ENCODE measurements around the gene INHBC.

INHBC gene

DNA sequence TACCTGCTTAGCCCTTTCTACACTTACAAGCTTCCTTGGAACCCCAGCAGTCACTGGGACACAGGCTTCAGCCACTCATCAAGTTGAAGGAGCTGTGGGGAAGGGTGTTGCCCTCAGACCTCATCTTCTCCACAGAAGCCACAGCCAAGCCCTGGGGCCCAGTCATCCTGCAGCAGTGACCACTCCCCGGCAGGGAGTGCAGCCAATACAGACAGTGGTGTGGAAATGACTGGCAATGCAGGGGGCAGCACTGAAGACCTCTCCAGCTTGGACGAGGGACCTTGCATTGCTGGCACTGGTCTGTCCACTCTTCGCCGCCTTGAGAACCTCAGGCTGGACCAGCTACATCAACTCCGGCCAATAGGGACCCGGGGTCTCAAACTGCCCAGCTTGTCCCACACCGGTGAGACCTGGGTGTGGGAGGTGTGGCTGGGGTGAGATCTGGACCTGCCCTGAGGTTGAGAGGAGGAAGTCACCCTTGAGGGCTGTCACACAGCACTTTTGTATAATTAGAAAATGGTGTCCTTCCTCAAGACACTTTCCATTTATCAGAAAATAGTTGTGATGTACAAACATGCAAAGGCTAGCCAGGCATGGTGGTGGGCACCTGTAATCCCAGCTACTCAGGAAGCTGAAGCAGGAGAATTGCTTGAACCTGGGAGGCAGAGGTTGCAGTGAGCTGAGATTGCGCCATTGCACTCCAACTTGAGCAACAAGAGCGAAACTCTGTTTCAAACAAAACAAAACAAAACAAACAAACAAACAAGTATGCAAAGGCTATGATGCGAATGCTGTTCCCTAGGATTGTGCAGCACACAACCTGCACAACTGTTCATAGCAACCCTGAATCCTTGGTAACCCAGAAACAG, 34.9 kb downstream of the INHBC start:
- DNase-seq (ENCODE audit: low spot score), result no peak

DNA sequence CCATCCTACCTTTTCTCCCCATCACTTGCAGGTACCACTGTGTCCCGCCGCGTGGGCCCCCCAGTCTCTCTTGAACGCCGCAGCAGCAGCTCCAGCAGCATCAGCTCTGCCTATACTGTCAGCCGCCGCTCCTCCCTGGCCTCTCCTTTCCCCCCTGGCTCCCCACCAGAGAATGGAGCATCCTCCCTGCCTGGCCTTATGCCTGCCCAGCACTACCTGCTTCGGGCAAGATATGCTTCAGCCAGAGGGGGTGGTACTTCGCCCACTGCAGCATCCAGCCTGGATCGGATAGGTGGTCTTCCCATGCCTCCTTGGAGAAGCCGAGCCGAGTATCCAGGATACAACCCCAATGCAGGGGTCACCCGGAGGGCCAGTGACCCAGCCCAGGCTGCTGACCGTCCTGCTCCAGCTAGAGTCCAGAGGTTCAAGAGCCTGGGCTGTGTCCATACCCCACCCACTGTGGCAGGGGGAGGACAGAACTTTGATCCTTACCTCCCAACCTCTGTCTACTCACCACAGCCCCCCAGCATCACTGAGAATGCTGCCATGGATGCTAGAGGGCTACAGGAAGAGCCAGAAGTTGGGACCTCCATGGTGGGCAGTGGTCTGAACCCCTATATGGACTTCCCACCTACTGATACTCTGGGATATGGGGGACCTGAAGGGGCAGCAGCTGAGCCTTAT, 35.8 kb downstream of the INHBC start:
- DNase-seq (ENCODE audit: low spot score), result no peak

DNA sequence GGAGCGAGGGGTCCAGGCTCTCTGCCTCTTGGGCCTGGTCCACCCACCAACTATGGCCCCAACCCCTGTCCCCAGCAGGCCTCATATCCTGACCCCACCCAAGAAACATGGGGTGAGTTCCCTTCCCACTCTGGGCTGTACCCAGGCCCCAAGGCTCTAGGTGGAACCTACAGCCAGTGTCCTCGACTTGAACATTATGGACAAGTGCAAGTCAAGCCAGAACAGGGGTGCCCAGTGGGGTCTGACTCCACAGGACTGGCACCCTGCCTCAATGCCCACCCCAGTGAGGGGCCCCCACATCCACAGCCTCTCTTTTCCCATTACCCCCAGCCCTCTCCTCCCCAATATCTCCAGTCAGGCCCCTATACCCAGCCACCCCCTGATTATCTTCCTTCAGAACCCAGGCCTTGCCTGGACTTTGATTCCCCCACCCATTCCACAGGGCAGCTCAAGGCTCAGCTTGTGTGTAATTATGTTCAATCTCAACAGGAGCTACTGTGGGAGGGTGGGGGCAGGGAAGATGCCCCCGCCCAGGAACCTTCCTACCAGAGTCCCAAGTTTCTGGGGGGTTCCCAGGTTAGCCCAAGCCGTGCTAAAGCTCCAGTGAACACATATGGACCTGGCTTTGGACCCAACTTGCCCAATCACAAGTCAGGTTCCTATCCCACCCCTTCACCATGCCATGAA, 36.5 kb downstream of the INHBC start:
- no peak for DNase-seq (ENCODE audit: low spot score)

DNA sequence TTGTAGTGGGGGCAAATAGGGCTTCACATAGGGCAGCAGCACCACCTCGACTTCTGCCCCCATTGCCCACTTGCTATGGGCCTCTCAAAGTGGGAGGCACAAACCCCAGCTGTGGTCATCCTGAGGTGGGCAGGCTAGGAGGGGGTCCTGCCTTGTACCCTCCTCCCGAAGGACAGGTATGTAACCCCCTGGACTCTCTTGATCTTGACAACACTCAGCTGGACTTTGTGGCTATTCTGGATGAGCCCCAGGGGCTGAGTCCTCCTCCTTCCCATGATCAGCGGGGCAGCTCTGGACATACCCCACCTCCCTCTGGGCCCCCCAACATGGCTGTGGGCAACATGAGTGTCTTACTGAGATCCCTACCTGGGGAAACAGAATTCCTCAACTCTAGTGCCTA, 37.1 kb downstream of the INHBC start:
- DNase-seq (ENCODE audit: low spot score), result no peak

DNA sequence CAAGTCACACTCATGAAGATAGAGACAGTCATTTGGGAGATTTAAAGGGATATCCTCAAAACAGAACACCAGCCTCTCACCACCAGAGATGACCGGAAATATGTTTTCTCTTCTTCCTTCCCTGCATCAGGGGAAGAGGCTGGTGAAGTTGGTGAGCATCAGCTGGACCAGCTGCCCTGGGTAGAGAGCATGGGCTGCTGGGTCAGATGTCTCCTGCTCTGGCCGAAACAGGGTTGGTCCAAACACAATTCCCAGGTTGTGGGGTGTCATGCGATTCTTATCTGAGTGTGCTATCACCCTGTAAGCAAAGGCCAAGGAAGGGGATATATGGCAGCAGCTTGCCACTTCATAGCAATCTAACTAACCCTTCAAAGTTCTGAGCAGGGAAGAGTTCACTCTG, 37.8 kb downstream of the INHBC start:
- no peak for DNase-seq (ENCODE audit: low spot score)

DNA sequence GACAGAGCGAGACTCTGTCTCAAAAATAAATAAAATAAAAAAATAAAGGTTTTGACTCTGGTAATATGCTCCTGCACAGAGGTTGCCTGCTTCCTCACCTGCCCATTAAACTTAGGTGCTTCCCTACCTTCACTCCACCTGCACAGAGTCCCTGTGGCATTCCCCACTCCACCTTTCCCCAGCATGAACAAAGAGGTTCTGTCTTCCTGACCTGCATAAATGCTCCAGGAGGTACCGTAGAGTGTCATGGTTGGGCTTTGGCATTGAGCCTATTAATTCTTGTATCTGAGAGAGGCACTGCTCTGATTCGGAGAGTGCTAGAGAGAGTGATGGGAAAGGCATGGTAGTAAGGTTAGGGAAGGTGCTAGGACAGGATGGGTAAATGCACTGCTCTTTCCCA, 38.8 kb downstream of the INHBC start:
- no peak for DNase-seq (ENCODE audit: low spot score)

DNA sequence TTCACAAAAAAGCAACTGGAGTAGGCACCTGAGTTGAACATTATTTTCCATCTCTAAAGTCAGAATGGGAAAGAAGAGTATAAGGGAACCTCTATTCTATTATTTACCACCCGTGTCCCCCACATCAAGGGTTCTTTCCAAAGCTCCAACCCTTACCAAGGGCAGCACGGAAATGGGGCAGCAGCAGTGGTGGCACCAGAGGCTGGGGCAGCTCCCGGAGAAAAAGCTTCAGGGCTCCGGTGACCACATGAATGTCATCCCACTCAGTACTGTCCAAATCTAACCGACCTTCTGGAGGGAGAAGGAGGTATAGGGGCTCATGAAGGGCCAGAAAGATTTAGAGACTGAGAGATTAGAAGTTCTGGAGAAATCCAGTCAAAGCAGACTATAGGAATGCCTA, 39.3 kb downstream of the INHBC start:
- no peak for DNase-seq (ENCODE audit: low spot score)

DNA sequence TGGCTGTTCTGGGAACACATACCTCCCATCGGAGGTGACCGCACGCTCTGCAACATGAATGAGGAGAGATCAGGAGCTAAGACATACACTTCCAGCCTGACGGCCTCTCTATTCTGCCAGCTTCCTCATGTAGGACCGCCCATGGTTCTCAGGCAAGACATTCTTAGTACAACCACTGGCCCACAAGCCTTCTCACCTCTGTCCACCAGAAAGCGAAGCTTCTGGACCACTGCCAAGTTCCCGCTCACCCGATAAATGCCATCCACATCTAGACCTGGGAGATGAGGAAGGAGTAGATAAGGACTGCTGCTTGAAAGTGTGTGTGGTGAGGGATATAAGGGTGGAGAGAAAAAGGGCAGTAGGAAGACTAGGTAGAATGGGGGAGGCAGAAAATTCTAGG, 39.8 kb downstream of the INHBC start:
- DNase-seq (ENCODE audit: low spot score), result no peak

DNA sequence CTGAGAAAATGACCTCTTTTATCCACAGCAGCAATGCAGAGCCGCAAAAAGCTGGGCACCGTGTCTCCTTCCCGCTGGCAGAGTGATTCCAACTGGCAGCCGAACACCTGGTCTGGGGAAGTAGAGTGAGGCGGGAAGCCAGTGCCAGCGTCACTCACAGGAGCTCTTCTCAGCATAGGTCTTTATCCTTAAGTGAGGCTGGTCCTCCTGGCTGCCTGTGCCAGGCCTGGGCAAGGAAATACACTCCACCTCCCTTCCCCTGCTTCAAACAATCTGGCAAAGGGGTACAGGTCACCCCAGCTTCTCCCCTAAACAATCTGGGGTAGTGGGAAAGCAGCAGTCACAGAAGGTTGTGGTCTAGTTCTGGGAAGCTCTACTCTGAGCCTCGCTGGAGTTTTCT, 40.3 kb downstream of the INHBC start:
- DNase-seq (ENCODE audit: low spot score), result no peak

DNA sequence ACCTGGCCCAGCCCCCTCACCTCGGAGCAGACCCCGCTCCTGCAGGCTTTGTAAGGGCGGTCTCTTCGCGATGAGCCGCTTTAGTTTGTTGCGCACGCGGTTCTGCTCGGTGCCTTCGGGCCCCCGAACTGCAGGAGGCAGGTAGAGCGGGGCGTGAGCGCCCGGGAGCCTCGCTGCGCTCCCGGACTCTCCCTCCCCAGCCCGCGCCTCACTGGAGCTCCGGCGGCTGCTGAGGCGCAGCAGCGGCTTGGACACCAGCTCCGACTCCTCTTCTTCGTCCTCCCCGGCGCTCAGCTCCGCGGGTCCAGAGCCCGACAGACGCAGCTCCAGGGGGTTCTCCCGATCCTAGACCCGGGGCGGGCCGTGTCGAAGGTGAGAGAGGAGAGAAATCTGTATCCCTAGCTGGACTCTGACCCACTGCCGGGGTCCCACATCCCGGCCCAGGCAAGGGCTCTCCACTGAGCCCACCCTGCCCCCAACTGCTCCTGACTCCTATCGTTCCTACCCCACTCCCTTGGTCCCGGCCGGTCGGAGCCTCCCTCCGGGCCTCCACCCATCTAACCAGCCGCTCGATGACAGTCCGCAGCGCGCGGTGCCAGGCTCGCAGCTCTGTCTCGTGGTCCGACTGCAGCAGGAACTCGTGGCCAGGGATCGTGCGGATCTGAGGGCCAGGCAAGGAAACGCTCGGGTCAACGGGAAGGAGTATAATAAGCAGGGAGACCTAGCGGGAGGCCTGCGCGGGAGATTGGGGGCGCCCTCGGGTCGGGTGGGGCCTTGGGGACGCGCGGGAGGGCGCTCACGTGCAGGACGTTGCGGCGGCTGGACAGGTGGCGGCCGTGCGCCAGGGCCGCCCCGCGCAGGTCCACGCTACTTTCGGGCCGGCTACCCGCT, 40.9 kb downstream of the INHBC start:
- DNase-seq (ENCODE audit: low spot score), result no peak

DNA sequence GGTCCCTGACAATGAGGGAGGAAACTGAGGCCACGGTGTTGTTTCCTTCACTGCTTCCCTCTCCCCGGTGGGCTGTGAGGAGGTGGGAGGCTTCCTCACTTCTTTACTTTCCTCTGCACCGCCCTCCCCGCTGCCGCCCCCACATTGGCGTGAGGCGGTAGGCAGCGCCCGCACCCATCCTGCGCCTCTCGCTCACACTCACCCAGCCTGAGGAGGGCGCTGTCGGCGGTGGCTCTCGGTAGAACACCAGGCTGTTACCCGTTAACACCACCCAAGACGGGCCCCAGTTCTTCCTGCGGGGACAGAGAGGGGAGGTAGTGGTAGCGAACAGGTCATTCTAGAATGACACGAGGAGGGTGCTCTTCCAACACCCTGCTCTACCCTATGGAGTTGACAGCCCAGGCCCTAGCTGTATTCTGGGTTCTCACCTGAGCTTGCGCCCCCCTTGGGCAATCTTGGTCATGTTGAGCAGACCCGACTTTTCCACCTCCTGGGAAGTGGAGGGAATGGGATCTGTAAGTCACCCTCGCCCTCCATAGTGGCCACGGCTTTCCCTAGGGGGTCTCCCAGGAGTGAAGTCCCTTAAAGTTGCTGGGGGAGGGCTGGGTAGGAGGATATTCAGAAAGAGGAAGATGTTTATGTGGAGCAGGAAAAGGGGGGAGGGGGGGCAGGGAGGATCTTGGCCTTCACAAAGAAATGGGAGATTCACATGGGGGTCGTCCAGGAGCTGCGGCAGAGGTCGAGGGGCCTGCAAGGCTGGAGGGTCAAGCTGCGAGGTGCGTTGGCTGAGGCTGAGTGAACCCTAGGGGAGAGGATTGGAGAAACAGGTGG, 41.8 kb downstream of the INHBC start:
- DNase-seq (ENCODE audit: low spot score), result no peak

DNA sequence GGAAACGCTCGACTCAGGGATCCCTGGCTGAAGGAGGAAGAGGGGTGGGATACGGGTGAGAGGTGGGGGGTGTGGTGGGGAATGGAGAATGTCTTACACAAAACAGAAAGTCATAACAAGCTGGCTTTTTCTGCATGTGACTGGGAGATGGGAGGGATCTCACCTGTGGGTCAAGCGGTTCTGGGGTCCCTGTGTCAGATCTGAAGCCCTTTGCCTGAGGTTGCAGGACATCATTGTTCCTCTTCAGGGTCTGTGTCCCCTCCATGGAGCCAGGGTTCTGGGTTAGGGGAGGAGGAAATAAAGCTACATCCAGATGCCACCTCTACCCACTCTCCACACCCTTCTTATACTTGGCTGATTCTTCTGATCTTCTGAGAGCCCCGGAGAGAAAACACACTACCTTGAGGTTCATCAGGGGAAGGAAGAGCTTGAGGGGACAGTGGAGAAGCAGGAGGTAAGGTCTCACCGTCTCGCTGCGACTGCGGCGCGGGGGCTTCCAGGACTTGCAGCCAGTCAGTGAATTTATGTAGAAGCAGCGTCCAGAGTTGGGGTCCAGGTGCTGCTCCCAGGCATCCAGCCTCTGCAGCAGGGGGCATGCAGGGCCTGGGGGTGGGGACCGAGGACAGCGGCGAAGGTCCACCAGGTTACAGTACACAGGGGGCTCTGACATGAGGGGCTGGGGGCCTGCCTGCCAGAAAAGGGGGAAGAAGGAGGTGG, 42.6 kb downstream of the INHBC start:
- DNase-seq (ENCODE audit: low spot score), result no peak

DNA sequence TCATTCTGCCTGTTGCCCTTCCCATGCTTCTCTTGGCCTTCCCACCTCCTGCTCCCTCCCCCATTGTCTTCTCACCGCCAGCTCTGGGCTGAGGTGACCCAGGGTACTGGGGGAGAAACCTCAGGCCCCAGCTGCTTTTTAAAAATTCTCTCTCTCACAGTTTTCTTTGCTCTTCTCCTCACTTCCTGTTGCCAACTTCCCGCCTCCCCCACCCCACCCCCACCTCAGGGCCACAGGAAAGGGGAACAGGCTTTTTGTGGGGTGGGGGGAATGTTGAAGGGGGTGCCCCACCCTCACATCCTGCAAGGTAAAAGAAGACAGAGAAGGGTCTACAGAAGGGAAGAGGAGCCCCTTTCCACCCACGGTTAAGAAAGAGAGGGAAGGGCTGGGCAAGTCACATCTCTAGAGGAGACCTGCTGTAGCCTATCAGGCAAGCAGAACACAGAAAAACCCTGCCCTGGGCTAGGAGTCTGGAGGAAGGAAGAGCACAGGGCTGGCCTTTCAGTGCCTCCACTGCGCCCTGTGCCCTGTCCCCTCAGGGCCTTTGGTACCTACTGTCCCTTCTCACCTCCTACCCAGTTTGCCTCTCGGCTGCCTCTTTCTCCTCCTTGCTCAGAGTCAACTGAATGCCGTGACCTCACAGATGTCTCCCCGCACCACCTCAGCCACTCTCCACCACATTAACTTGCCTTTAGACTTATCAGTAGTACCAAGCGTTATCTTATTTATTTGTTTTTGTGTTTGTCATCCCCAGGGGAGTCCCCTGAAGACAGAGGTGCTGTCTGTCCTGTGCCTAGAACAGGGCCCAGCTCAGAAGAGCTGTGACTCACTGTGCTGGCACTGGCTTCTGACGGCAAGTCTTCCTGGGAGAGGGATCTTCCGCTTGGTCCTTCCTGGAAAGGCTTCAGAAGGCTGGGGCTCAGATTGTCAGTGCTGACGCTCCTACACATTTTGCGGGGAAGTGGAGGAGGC, 43.4 kb downstream of the INHBC start:
- DNase-seq (ENCODE audit: low spot score), result no peak

DNA sequence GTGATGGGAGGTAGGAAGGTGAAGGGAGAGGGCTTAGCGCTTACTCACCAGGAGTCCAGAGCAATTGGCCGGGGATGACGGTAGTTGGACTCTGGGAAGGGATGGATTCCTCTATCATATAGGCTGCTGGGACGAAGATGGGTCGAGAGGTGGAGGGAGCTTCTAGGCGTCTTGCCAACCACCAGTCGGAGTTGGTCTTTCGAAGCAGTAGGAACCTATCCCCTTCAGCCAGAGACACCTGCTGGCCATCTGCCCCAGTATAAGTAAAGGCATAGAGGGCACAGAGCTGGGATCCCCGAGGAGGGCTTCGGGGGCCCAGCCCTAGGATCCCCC, 44.4 kb downstream of the INHBC start:
- no peak for DNase-seq (ENCODE audit: low spot score)

DNA sequence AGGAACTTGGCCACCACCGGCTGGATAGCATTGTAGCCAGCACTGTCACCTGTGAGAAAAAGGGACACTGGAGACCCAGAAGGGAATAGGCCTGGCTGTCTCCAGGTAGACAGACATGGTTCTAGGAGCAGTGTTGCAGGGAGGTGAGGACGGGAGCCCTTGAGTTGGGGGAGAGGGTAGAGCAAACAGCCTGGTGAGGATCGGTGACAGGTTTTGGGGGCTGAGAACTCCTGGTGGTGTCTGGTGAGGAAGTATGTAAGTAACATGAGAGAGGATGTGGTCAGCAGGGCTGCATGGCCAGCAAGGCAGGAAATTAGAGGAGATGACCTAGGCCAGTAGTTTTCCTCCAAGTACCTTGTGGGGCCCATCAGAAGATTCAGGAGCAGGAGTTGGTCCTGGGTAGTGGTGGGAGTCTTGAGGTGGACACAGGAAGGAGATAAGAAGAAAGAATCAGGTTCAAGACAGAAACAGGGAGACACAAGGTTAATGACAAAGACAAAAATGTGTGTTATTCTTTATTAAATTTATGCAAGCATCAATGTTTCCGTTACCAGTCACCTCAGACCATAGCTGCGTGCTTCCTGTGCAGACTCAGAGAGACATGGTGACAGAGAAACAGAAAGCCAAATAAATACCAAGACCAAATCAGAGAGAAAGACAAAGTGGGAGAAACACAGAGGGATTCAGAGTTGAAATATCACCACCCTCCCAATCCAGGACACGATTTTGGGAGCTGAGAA, 45.0 kb downstream of the INHBC start, which contains the start of gene ARHGAP9:
ARHGAP9 (minus strand) TSS at position 491 of the 740 bp plus-strand sequence; CDS start at position 31, 460 bp downstream.
- DNase-seq (ENCODE audit: low spot score), result no peak

DNA sequence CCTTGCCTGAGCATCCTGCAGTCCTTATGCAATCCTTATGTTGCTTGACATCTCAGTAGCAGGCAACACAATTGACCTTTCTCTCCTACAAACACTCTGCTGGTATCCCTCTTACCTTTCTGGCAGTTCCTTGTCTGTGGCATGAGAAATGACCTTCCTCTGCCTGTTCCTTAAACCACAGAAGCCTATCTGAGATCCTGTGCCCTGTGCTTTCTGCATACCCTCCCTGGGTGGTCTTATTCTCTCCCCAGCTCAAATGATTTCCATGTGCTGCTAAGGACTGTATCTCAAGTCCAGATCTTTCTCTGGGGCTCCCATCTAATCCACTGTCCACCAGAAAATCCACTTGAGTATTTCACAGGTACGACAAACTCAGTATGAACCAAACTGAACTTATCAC, 47.1 kb downstream of the INHBC start:
- no peak for DNase-seq (ENCODE audit: low spot score)

DNA sequence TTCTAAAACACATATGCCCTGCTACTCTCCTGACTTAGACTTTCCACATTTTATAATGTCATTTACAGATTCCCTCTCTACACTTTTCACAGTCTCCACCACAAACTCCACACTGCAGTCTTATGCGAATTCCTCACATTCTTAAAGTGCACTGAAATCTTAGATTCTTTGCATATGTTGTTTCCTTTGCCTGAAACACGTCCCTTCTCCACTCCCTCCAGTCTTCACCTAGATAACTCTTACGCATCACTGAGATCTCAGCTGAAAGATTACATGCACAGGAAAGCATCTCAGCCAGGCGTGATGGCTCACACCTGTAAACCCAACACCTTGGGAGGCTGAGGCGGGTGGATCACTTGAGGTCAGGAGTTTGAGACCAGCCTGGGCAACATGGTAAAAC, 48.9 kb downstream of the INHBC start:
- no peak for DNase-seq (ENCODE audit: low spot score)

DNA sequence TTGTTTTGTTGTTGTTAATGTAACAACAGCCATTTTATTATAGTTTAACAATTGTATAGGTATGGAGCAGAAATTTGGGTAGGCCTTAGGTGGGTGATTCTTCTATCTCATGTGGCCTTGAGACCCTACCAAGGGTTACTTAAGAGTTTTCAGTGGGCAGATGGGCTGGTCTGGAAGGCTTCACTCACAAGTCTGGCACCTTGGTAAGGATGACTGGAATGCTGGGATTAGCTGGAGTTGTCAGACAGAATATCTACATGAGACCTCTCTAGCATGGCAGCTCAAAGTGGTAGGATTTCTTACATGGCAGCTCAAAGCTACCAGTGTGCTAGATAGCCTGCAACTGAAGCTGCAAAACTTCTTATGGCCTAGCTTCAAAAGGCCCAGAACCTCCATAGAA, 51.1 kb downstream of the INHBC start:
- DNase-seq (ENCODE audit: low spot score), result no peak

Data from globus pallidus (tissue), 1 donor.